Fibroblast of pulmonary artery (primary cell): ENCODE data around the gene ACSM6.
"Not testable (repeated sequence)": the region's sequence is repeated elsewhere in the genome, so short reads cannot be mapped to it uniquely, and the experiment has no call there.

Source experiments
- DNase-seq: peaks from one replicate; pipeline ENCODE4 v3.0.0-alpha.2; 2010; ENCODE audit warnings: low read depth
- H3K4me3 ChIP-seq: replicated peaks from 2 replicates; pipeline ENCODE4 v1.5.1; 2011; ENCODE audit warnings: low read depth, mild to moderate bottlenecking, control low read depth, low read length, moderate library complexity
- CTCF ChIP-seq: IDR thresholded peaks from 2 replicates; pipeline ENCODE4 v1.5.1; 2011; ENCODE audit warnings: mild to moderate bottlenecking, control low read depth, low read length, inconsistent platforms; ENCODE audit errors: missing control alignments

Gene ACSM6

GRCh38 chr10:95211606-95212279 lies 17.7 kb downstream of the ACSM6 start:
- no peak for TF ChIP-seq CTCF
- no peak overlapping the region for H3K4me3 ChIP-seq
- DNase-seq = no peak

GRCh38 chr10:95214369-95214768 lies 20.3 kb downstream of the ACSM6 start:
- no peak for DNase-seq
- no peak overlapping the region for H3K4me3 ChIP-seq
- no peak for TF ChIP-seq CTCF

- peak; percentile 33 for DNase-seq
- no peak overlapping the region for H3K4me3 ChIP-seq
- TF ChIP-seq CTCF = no peak
Observed at GRCh38 chr10:95214793-95215192, 20.8 kb downstream of the ACSM6 start.

GRCh38 chr10:95217476-95217875 lies 23.4 kb downstream of the ACSM6 start:
- DNase-seq = no peak
- no peak overlapping the region for H3K4me3 ChIP-seq
- TF ChIP-seq CTCF = no peak

- H3K4me3 ChIP-seq = no peak overlapping the region
- DNase-seq = no peak
- TF ChIP-seq CTCF = no peak
Observed at GRCh38 chr10:95220539-95220938, 26.5 kb downstream of the ACSM6 start.

- TF ChIP-seq CTCF = no peak
- H3K4me3 ChIP-seq = no peak overlapping the region
- peak; percentile 30 for DNase-seq
Observed at GRCh38 chr10:95221124-95221523, 27.1 kb downstream of the ACSM6 start.

- no peak overlapping the region for H3K4me3 ChIP-seq
- no peak for DNase-seq
- TF ChIP-seq CTCF = no peak
Observed at GRCh38 chr10:95225136-95225535, 31.1 kb downstream of the ACSM6 start.

- H3K4me3 ChIP-seq, DNase-seq: not testable (repeated sequence)
Observed at GRCh38 chr10:95228934-95229723, 35.1 kb downstream of the ACSM6 start.
